ENCODE data around the gene SLC7A4. TPM values are rescaled to one million over a fixed set of nuclear protein-coding genes. Genes with fewer than 3 reads are reported as not detected.

The SLC7A4 gene
- total RNA-seq, 1 experiment from 2014 or later: not detected

- BruUV-seq (replicated peaks): no TSS peak
- peaks cover 5% of the 10 kb centered on the region for H3K4me1 ChIP-seq (ENCODE audit: insufficient read depth, low read length, poor library complexity, severe bottlenecking)
- no peaks in the 10 kb centered on the region for H3K27me3 ChIP-seq (replicated peaks; ENCODE audit: insufficient read depth, low read depth, low read length, poor library complexity)
- intact Hi-C loops (cut with micrococcal nuclease; ENCODE audit: unreplicated experiment): no loop called here
- CTCF ChIA-PET: interaction anchor here (0.6 to 1.3 kb wide), 4 partner anchors 10 to 730 kb away, joined by 3 read pairs; no protein-coding TSS in a partner anchor
- TF ChIP-seq EZH2 (IDR thresholded peaks at IDR 0.05; ENCODE audit: borderline replicate concordance, low read depth, low read length, poor library complexity, severe bottlenecking): no peak
- TF ChIP-seq, protein P1, sequence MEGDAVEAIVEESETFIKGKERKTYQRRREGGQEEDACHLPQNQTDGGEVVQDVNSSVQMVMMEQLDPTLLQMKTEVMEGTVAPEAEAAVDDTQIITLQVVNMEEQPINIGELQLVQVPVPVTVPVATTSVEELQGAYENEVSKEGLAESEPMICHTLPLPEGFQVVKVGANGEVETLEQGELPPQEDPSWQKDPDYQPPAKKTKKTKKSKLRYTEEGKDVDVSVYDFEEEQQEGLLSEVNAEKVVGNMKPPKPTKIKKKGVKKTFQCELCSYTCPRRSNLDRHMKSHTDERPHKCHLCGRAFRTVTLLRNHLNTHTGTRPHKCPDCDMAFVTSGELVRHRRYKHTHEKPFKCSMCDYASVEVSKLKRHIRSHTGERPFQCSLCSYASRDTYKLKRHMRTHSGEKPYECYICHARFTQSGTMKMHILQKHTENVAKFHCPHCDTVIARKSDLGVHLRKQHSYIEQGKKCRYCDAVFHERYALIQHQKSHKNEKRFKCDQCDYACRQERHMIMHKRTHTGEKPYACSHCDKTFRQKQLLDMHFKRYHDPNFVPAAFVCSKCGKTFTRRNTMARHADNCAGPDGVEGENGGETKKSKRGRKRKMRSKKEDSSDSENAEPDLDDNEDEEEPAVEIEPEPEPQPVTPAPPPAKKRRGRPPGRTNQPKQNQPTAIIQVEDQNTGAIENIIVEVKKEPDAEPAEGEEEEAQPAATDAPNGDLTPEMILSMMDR (conservative IDR thresholded peaks at IDR 0.05; ENCODE audit: low read depth, low read length): peak; percentile 69
- peak within 1 kb of the TSS; percentile 88 for H3K4me3 ChIP-seq (ENCODE audit: low read depth, low read length, poor library complexity, severe bottlenecking)
- POLR2A ChIA-PET (ENCODE audit: low non-redundant PET): no interaction called here
- H3K36me3 ChIP-seq (ENCODE audit: insufficient read depth, low read length, poor library complexity, severe bottlenecking): peaks cover 18% of the 10 kb centered on the region
- H3K9me3 ChIP-seq (ENCODE audit: low read depth, low read length, poor library complexity, severe bottlenecking): peaks cover 10% of the 10 kb centered on the region
- H3K27ac ChIP-seq (ENCODE audit: low read depth, low read length, poor library complexity, severe bottlenecking): peak within 1 kb of the TSS; percentile 87
- peak; percentile 86 for DNase-seq (ENCODE audit: low spot score)
Measured at GRCh38 chr22:20981787-20982562, 50.4 kb downstream of the SLC7A4 start, which contains the start of gene LZTR1. Gene LZTR1, plus strand, starts transcription at chr22:20982297. Its CDS starts 75 bp downstream, at chr22:20982372.

DNA sequence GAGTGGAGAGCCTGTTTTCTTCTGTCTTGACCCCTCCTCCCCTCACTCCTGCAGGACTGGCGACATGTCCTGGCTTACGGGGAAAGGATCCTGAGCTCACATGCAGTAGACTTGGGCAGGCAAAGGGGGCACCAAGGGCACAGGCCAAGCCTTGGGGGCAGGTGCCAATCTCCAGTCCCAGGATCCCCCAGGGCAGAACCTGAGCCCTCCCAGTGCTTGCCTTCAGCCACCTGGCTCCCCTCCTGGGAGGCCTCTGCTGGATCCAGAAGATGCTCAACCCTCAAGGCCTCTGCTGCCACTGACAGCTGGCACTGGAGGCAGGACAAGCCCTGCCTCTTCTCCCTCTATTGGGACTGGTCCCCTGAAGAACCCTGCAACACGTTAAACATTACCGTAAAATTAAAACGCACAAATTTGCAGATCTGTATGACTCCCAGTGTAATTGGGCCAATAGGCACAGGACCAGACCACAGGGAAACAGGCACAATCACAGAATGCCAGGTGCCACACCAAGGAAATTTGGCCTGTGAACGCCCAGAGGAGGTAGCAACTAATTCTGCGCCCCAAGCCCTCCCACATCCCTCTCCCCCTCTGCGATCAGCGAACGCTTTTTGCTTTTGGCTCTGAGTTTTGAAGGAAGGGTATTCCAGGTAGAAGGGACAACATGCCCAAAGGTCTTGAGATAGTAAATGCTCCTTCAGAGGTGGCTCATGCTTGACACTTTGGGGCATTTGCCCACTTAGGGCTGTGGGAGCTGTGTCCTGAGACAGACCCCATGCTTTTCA lies 51.2 kb downstream of the SLC7A4 start:
- TF ChIP-seq, protein P1 (conservative IDR thresholded peaks at IDR 0.05; ENCODE audit: low read depth, low read length): no peak
- no peak for TF ChIP-seq EZH2 (IDR thresholded peaks at IDR 0.05; ENCODE audit: borderline replicate concordance, low read depth, low read length, poor library complexity, severe bottlenecking)

DNA sequence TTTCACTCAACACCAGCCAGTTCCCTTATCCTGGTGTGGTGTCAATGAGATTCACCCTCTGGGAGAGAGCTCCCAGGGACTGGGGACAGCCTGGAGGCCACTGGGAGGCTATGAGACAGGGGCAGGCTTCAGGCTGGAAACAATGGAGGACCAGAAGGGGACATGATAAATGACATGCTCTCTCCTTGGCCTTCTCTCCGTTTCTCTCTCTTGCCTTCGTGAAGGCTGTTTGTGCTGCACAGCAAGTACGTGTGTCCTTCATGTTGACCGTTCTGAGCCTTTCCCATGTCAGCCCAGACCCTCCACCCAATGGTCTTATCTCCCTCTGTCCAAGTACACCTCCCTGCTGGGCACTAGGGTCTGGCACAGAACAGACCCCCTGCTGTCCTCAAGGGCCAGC lies 51.8 kb downstream of the SLC7A4 start:
- CTCF ChIA-PET: no interaction called here
- TF ChIP-seq EZH2 (IDR thresholded peaks at IDR 0.05; ENCODE audit: borderline replicate concordance, low read depth, low read length, poor library complexity, severe bottlenecking): no peak
- TF ChIP-seq, protein P1 (conservative IDR thresholded peaks at IDR 0.05; ENCODE audit: low read depth, low read length): no peak
- POLR2A ChIA-PET (ENCODE audit: low non-redundant PET): no interaction called here
- Histone ChIP-seq H3K4me1 (ENCODE audit: insufficient read depth, low read length, poor library complexity, severe bottlenecking) (peaks cover 5% of the 10 kb centered on the region), H3K27me3 (replicated peaks; ENCODE audit: insufficient read depth, low read depth, low read length, poor library complexity) (no peaks in the 10 kb centered on the region), H3K4me3 (ENCODE audit: low read depth, low read length, poor library complexity, severe bottlenecking) (no peak overlapping the region), H3K36me3 (ENCODE audit: insufficient read depth, low read length, poor library complexity, severe bottlenecking) (peaks cover 6% of the 10 kb centered on the region), H3K9me3 (ENCODE audit: low read depth, low read length, poor library complexity, severe bottlenecking) (peaks cover 10% of the 10 kb centered on the region), H3K27ac (ENCODE audit: low read depth, low read length, poor library complexity, severe bottlenecking) (no peak overlapping the region)
- no peak for DNase-seq (ENCODE audit: low spot score)
- BruUV-seq (replicated peaks): no TSS peak
- intact Hi-C loops (cut with micrococcal nuclease; ENCODE audit: unreplicated experiment): no loop called here

More for the DNA sequence above, 51.2 kb downstream of the SLC7A4 start:
- TSS peak; percentile 88 for BruUV-seq (replicated peaks)
- ChIA-PET POLR2A (ENCODE audit: low non-redundant PET) (no interaction called here), CTCF (no interaction called here)
- intact Hi-C loops (cut with micrococcal nuclease; ENCODE audit: unreplicated experiment): no loop called here
- Histone ChIP-seq H3K4me3 (ENCODE audit: low read depth, low read length, poor library complexity, severe bottlenecking) (peak overlapping the region; percentile 88), H3K36me3 (ENCODE audit: insufficient read depth, low read length, poor library complexity, severe bottlenecking) (peaks cover 12% of the 10 kb centered on the region), H3K9me3 (ENCODE audit: low read depth, low read length, poor library complexity, severe bottlenecking) (peaks cover 10% of the 10 kb centered on the region), H3K4me1 (ENCODE audit: insufficient read depth, low read length, poor library complexity, severe bottlenecking) (peaks cover 5% of the 10 kb centered on the region), H3K27me3 (replicated peaks; ENCODE audit: insufficient read depth, low read depth, low read length, poor library complexity) (no peaks in the 10 kb centered on the region), H3K27ac (ENCODE audit: low read depth, low read length, poor library complexity, severe bottlenecking) (peak overlapping the region; percentile 87)
- no peak for DNase-seq (ENCODE audit: low spot score)

All from A673 (cell line).